ENCODE measurements around the gene ALOX5.

ALOX5 gene

DNA sequence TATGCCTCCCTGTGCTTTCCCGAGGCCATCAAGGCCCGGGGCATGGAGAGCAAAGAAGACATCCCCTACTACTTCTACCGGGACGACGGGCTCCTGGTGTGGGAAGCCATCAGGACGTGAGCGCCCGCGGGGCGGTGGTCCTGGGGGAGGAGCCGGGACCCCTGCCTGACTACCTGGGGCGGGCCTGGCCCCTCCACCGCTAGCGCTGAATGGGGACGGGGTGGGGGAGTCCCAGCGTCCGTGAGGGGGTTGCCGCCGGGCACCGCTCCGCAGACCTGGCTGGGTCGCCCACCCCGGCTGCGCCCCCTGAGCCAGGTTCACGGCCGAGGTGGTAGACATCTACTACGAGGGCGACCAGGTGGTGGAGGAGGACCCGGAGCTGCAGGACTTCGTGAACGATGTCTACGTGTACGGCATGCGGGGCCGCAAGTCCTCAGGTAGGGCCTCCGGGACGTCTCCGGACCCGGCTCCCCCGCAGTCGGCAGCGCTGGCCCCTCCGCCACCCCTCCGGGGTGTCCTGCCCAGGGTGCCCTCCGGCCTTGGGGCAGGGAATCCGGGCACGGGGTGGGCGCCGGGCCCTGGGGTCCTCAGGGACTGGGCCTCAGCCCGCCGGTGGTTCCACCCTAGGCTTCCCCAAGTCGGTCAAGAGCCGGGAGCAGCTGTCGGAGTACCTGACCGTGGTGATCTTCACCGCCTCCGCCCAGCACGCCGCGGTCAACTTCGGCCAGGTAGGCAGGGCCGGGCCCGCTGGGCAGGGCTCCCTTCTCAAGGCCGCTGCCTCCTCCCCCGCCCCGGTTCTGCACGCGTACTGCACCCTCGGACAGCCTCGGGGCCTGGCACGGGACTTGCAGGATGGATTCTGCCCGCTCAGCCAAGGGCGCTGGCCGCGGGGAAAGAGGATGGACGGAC, 69.3 kb downstream of the ALOX5 start:
- Histone ChIP-seq H3K36me3 (replicated peaks; ENCODE audit: insufficient read depth, low read length) (no peaks in the 10 kb centered on the region), H3K4me3 (ENCODE audit: low read length) (no peak overlapping the region), H3K9ac (ENCODE audit: low read length) (no peak overlapping the region), H3K27ac (ENCODE audit: low read length) (no peak overlapping the region), H3F3A (ENCODE audit: insufficient read depth, low read length) (no peaks in the 10 kb centered on the region), H3K79me2 (ENCODE audit: low read length) (no peaks in the 10 kb centered on the region), H3K4me2 (ENCODE audit: low read depth, low read length) (no peak overlapping the region), H3K27me3 (replicated peaks; ENCODE audit: insufficient read depth, low read length) (no peaks in the 10 kb centered on the region), H3K4me1 (ENCODE audit: low read length) (0 out of 2 replicates have a peak, but pooled peaks cover under 1% of the 10 kb centered on the region), H3K9me2 (replicated peaks; ENCODE audit: insufficient read depth, low read length) (no peaks in the 10 kb centered on the region), H2AFZ (ENCODE audit: low read length) (no peak overlapping the region), H4K20me1 (ENCODE audit: insufficient read depth, low read length) (no peaks in the 10 kb centered on the region), H3K9me3 (replicated peaks; ENCODE audit: insufficient read depth, low read length) (no peaks in the 10 kb centered on the region)
- TF ChIP-seq, protein P1, sequence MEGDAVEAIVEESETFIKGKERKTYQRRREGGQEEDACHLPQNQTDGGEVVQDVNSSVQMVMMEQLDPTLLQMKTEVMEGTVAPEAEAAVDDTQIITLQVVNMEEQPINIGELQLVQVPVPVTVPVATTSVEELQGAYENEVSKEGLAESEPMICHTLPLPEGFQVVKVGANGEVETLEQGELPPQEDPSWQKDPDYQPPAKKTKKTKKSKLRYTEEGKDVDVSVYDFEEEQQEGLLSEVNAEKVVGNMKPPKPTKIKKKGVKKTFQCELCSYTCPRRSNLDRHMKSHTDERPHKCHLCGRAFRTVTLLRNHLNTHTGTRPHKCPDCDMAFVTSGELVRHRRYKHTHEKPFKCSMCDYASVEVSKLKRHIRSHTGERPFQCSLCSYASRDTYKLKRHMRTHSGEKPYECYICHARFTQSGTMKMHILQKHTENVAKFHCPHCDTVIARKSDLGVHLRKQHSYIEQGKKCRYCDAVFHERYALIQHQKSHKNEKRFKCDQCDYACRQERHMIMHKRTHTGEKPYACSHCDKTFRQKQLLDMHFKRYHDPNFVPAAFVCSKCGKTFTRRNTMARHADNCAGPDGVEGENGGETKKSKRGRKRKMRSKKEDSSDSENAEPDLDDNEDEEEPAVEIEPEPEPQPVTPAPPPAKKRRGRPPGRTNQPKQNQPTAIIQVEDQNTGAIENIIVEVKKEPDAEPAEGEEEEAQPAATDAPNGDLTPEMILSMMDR (IDR thresholded peaks at IDR 0.05; ENCODE audit: low read length): no peak
- TF ChIP-seq EZH2phosphoT487 (IDR thresholded peaks at IDR 0.05; ENCODE audit: low read length): no peak
- no peak for DNase-seq

DNA sequence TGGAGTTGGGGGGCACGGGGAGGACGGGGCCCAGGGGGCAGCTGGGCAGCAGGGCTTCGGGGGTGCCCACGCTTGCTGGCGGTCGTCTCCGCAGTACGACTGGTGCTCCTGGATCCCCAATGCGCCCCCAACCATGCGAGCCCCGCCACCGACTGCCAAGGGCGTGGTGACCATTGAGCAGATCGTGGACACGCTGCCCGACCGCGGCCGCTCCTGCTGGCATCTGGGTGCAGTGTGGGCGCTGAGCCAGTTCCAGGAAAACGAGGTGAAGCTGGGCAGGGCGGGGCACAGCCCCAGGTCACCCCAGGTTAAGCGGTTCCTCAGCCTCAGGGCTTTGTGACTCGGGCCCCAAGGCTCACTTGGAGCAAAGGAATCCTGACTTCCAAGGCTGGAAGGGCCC, 70.0 kb downstream of the ALOX5 start:
- Histone ChIP-seq H2AFZ (ENCODE audit: low read length) (no peak overlapping the region), H3K36me3 (replicated peaks; ENCODE audit: insufficient read depth, low read length) (no peaks in the 10 kb centered on the region), H3K27ac (ENCODE audit: low read length) (no peak overlapping the region), H3K9me2 (replicated peaks; ENCODE audit: insufficient read depth, low read length) (no peaks in the 10 kb centered on the region), H4K20me1 (ENCODE audit: insufficient read depth, low read length) (no peaks in the 10 kb centered on the region), H3K9me3 (replicated peaks; ENCODE audit: insufficient read depth, low read length) (no peaks in the 10 kb centered on the region), H3F3A (ENCODE audit: insufficient read depth, low read length) (no peaks in the 10 kb centered on the region), H3K9ac (ENCODE audit: low read length) (no peak overlapping the region), H3K27me3 (replicated peaks; ENCODE audit: insufficient read depth, low read length) (no peaks in the 10 kb centered on the region), H3K4me3 (ENCODE audit: low read length) (no peak overlapping the region), H3K4me2 (ENCODE audit: low read depth, low read length) (no peak overlapping the region), H3K79me2 (ENCODE audit: low read length) (no peaks in the 10 kb centered on the region), H3K4me1 (ENCODE audit: low read length) (no peaks in the 10 kb centered on the region)
- DNase-seq: no peak
- TF ChIP-seq EZH2phosphoT487 (IDR thresholded peaks at IDR 0.05; ENCODE audit: low read length) (no peak), EZH2 (optimal IDR thresholded peaks at IDR 0.05; ENCODE audit: low read depth, low read length) (no peak)
- TF ChIP-seq, protein P1 (IDR thresholded peaks at IDR 0.05; ENCODE audit: low read length): no peak

- H4K20me1 ChIP-seq (ENCODE audit: insufficient read depth, low read length): no peaks in the 10 kb centered on the region
- no peak overlapping the region for H3K9ac ChIP-seq (ENCODE audit: low read length)
- H3K27ac ChIP-seq (ENCODE audit: low read length): no peak overlapping the region
- no peaks in the 10 kb centered on the region for H3K9me2 ChIP-seq (replicated peaks; ENCODE audit: insufficient read depth, low read length)
- H3K4me2 ChIP-seq (ENCODE audit: low read depth, low read length): no peak overlapping the region
- no peaks in the 10 kb centered on the region for H3K36me3 ChIP-seq (replicated peaks; ENCODE audit: insufficient read depth, low read length)
- no peak overlapping the region for H2AFZ ChIP-seq (ENCODE audit: low read length)
- no peak for TF ChIP-seq EZH2phosphoT487 (IDR thresholded peaks at IDR 0.05; ENCODE audit: low read length)
- TF ChIP-seq EZH2 (optimal IDR thresholded peaks at IDR 0.05; ENCODE audit: low read depth, low read length): no peak
- TF ChIP-seq, protein P1 (IDR thresholded peaks at IDR 0.05; ENCODE audit: low read length): no peak
- no peak for DNase-seq
- H3K27me3 ChIP-seq (replicated peaks; ENCODE audit: insufficient read depth, low read length): no peaks in the 10 kb centered on the region
- no peaks in the 10 kb centered on the region for H3K4me1 ChIP-seq (ENCODE audit: low read length)
- no peaks in the 10 kb centered on the region for H3K79me2 ChIP-seq (ENCODE audit: low read length)
- H3F3A ChIP-seq (ENCODE audit: insufficient read depth, low read length): no peaks in the 10 kb centered on the region
- no peaks in the 10 kb centered on the region for H3K9me3 ChIP-seq (replicated peaks; ENCODE audit: insufficient read depth, low read length)
- H3K4me3 ChIP-seq (ENCODE audit: low read length): no peak overlapping the region
Observed at GRCh38 chr10:45444976-45445898, 71.2 kb downstream of the ALOX5 start.
